GM18868 (cell line): Measurements from ENCODE around the gene TMEM202.
"Not testable (repeated sequence)": the region's sequence is repeated elsewhere in the genome, so short reads cannot be mapped to it uniquely, and the experiment has no call there.

Experiments used
- ATAC-seq: cut with Tn5 transposase; IDR thresholded peaks from one replicate; pipeline ENCODE4 v1.9.1; 2021; ENCODE audit warnings: mild to moderate bottlenecking, moderate library complexity; ENCODE audit not compliant: unreplicated experiment

Gene TMEM202

GRCh38 chr15:72402726-72403125, 4.6 kb downstream of the TMEM202 start:
- ATAC-seq = no peak

GRCh38 chr15:72404356-72404755, 6.3 kb downstream of the TMEM202 start:
- ATAC-seq = no peak

DNA sequence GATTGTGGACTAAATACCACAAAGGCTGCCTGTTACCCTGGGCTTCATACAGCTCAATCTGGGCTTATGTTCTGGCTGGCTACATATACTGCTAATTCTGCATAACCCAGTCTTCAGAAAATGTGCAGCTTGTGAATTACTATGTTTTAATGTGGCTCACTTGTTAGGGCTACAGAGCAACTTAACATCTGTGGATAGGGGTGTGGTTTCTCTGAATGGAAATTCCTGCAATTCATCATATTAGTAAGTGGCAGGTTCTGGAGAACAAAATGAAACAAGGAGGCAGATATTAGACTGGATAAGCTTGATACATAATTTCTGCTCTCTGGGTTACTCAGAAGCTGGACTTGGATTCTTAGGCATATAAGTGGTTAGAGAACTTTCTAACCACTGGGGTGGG, 6.7 kb downstream of the TMEM202 start:
- ATAC-seq = no peak

DNA sequence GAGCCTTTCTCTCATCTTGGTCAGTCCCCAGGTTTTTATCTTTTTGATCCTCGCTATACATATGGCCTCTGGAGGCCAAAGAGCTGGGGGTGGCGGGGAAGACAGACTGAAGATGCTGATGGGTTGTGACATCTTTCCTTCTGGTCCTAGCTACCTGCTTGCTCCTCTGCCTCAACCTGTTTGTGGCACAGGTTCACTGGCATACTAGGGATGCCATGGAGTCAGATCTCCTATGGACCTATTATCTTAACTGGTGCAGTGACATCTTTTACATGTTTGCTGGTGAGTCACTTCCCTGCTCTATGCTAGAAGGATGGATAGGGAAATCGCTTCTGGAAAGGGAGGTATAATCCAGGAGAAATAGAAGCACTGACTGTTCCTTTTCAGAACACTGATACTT, 8.8 kb downstream of the TMEM202 start:
- no peak for ATAC-seq

- no peak for ATAC-seq
These were observed 13.0 kb downstream of the TMEM202 start for GRCh38 chr15:72411111-72411510.

- no peak for ATAC-seq
These were observed 13.4 kb downstream of the TMEM202 start for GRCh38 chr15:72411544-72411943.

- not testable (repeated sequence) for ATAC-seq
These were observed 15.2 kb downstream of the TMEM202 start for GRCh38 chr15:72413337-72413736.

GRCh38 chr15:72415304-72415703, 17.2 kb downstream of the TMEM202 start:
- ATAC-seq = no peak

GRCh38 chr15:72419768-72420167, 21.7 kb downstream of the TMEM202 start:
- ATAC-seq = not testable (repeated sequence)

GRCh38 chr15:72420576-72420975, 22.5 kb downstream of the TMEM202 start:
- ATAC-seq = no peak

DNA sequence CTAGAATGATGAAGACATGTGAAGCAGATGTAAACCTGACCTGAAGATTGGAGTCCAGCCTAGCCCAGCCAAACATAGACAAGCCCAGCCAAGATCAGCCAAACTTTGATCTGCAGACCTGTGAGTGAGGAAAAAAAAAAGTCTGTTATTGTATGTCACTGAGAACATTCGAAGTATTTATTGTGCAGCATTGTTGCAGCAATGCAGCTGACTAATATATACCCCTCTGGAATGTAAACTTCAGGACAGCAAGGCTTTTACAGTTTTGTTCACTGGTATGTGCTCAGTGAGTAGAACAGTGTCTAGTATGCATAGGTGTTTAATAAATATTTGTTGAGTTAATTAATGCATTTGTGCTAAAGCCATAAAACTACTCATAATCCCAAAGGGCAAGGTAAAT, 23.4 kb downstream of the TMEM202 start:
- ATAC-seq = no peak

- no peak for ATAC-seq
These were observed 25.2 kb downstream of the TMEM202 start for GRCh38 chr15:72423256-72423655.

- ATAC-seq = no peak
These were observed 28.6 kb downstream of the TMEM202 start for GRCh38 chr15:72426753-72427152.

- ATAC-seq = no peak
These were observed 39.7 kb downstream of the TMEM202 start for GRCh38 chr15:72437650-72438316.

DNA sequence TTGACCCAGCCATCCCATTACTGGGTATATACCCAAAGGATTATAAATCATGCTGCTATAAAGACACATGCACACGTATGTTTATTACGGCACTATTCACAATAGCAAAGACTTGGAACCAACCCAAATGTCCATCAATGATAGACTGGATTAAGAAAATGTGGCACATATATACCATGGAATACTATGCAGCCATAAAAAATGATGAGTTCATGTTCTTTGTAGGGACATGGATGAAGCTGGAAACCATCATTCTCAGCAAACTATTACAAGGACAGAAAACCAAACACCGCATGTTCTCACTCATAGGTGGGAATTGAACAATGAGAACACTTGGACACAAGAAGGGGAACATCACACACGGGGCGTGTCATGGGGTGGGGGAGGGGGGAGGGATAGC, 44.7 kb downstream of the TMEM202 start:
- ATAC-seq = not testable (repeated sequence)

DNA sequence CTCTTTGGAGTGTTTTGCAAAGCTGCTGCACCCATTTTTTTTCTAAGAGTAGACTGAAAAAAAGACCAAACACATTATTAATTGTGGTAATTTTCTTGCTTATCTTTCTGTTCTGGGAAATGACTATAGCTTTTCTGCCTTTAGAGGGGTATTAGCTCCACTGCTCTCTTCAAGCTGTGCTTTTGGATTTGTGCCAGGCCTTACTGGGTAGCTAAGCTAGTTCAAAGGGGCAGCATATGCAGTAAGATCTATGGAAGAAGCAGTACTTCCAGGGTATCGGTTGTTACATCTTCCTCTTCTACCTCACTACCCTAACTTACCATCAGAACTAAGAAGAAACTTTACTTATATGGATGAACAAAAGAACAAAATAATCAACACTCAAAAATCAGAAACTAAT, 47.3 kb downstream of the TMEM202 start:
- no peak for ATAC-seq

- no peak for ATAC-seq
These were observed 52.7 kb downstream of the TMEM202 start for GRCh38 chr15:72450805-72451204.

GRCh38 chr15:72451224-72451623, 53.1 kb downstream of the TMEM202 start:
- ATAC-seq = no peak

DNA sequence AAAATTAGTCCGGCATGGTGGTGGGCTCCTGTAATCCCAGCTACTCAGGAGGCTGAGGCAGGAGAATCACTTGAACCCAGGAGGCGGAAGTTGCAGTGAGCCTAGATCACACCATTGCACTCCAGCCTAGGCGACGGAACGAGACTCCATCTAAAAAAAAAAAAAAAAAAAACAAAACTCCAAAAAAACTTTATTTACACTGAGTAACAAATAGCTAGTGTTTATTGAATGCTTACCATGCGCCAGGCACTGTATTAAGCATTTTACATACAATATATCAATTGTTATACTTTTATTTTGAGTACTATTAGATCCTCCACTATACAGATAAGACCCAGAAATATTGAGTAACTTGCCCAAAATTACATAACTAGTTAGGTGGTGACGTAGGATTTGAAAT, 58.6 kb downstream of the TMEM202 start:
- ATAC-seq = no peak
